Measurements from ENCODE around the gene SLC44A1. TPM values are rescaled to one million over a fixed set of nuclear protein-coding genes. Genes with fewer than 3 reads are reported as not detected.
A peak's percentile ranks its signal among the peaks of the same experiment; 100 is the strongest.

The SLC44A1 gene
- total RNA-seq, 2 experiments from 2014 or later, result 26.6 to 71.6 TPM

- Histone ChIP-seq H3K36me3 (ENCODE audit: insufficient read depth, low read length) (no peaks in the 10 kb centered on the region), H4K20me1 (ENCODE audit: insufficient read depth, low read length) (no peaks in the 10 kb centered on the region), H3K4me2 (ENCODE audit: low read length) (no peak overlapping the region), H3K4me3 (ENCODE audit: low read depth, low read length, poor library complexity, severe bottlenecking) (no peak overlapping the region), H3K9me2 (ENCODE audit: insufficient read depth, low read length) (no peaks in the 10 kb centered on the region), H2AFZ (ENCODE audit: low read length) (no peak overlapping the region), H3K79me2 (ENCODE audit: insufficient read depth, low read depth, low read length) (no peaks in the 10 kb centered on the region), H3K9me3 (ENCODE audit: low read length) (no peaks in the 10 kb centered on the region), H3K27ac (ENCODE audit: low read depth, low read length, poor library complexity, severe bottlenecking) (no peak overlapping the region), H3K4me1 (ENCODE audit: insufficient read depth, low read length, poor library complexity, severe bottlenecking) (no peaks in the 10 kb centered on the region)
- TF ChIP-seq CTCF (conservative IDR thresholded peaks at IDR 0.05; ENCODE audit: low read length) (no peak), EZH2phosphoT487 (IDR thresholded peaks at IDR 0.05; ENCODE audit: borderline replicate concordance, low read depth, low read length) (no peak)
- DNase-seq (ENCODE audit: low spot score), result no peak
- intact Hi-C loops (cut with micrococcal nuclease; ENCODE audit: unreplicated experiment), result no loop called here
- BruUV-seq (replicated peaks), result no TSS peak
- ChIA-PET CTCF (ENCODE audit: unreplicated experiment) (no interaction called here), POLR2A (interaction anchor here (0.7 kb wide), 2 partner anchors 243 to 614 kb away, joined by 4 read pairs; no protein-coding TSS in a partner anchor)
These were observed 176.7 kb downstream of the SLC44A1 start for GRCh38 chr9:105421154-105421553.

GRCh38 chr9:105421864-105422263 lies 177.4 kb downstream of the SLC44A1 start:
- H3K36me3 ChIP-seq (ENCODE audit: insufficient read depth, low read length), result no peaks in the 10 kb centered on the region
- POLR2A ChIA-PET, result interaction anchor here (0.7 to 1.0 kb wide), 6 partner anchors 8 to 615 kb away, joined by 3 to 7 read pairs (median 4); no protein-coding TSS in a partner anchor
- TF ChIP-seq CTCF (conservative IDR thresholded peaks at IDR 0.05; ENCODE audit: low read length) (no peak), EZH2phosphoT487 (IDR thresholded peaks at IDR 0.05; ENCODE audit: borderline replicate concordance, low read depth, low read length) (no peak)
- no peaks in the 10 kb centered on the region for H4K20me1 ChIP-seq (ENCODE audit: insufficient read depth, low read length)
- no TSS peak for BruUV-seq (replicated peaks)
- no peak overlapping the region for H3K27ac ChIP-seq (ENCODE audit: low read depth, low read length, poor library complexity, severe bottlenecking)
- no peaks in the 10 kb centered on the region for H3K9me2 ChIP-seq (ENCODE audit: insufficient read depth, low read length)
- no peaks in the 10 kb centered on the region for H3K9me3 ChIP-seq (ENCODE audit: low read length)
- no peaks in the 10 kb centered on the region for H3K4me1 ChIP-seq (ENCODE audit: insufficient read depth, low read length, poor library complexity, severe bottlenecking)
- DNase-seq (ENCODE audit: low spot score), result no peak
- H3K4me2 ChIP-seq (ENCODE audit: low read length), result no peak overlapping the region
- no peaks in the 10 kb centered on the region for H3K79me2 ChIP-seq (ENCODE audit: insufficient read depth, low read depth, low read length)
- intact Hi-C loops (cut with micrococcal nuclease; ENCODE audit: unreplicated experiment), result no loop called here
- no peak overlapping the region for H2AFZ ChIP-seq (ENCODE audit: low read length)
- no peak overlapping the region for H3K4me3 ChIP-seq (ENCODE audit: low read depth, low read length, poor library complexity, severe bottlenecking)
- CTCF ChIA-PET (ENCODE audit: unreplicated experiment), result no interaction called here

GRCh38 chr9:105425816-105426433 lies 181.5 kb downstream of the SLC44A1 start:
- intact Hi-C loops (cut with micrococcal nuclease; ENCODE audit: unreplicated experiment), result loop anchor here (1.0 to 5.0 kb wide), 2 partner anchors 293 to 456 kb away; no protein-coding TSS in a partner anchor
- Histone ChIP-seq H3K9me3 (ENCODE audit: low read length) (no peaks in the 10 kb centered on the region), H3K4me2 (ENCODE audit: low read length) (no peak overlapping the region), H4K20me1 (ENCODE audit: insufficient read depth, low read length) (no peaks in the 10 kb centered on the region), H3K36me3 (ENCODE audit: insufficient read depth, low read length) (no peaks in the 10 kb centered on the region), H3K4me1 (ENCODE audit: insufficient read depth, low read length, poor library complexity, severe bottlenecking) (no peaks in the 10 kb centered on the region), H3K9me2 (ENCODE audit: insufficient read depth, low read length) (no peaks in the 10 kb centered on the region), H2AFZ (ENCODE audit: low read length) (no peak overlapping the region), H3K79me2 (ENCODE audit: insufficient read depth, low read depth, low read length) (no peaks in the 10 kb centered on the region), H3K4me3 (ENCODE audit: low read depth, low read length, poor library complexity, severe bottlenecking) (no peak overlapping the region), H3K27ac (ENCODE audit: low read depth, low read length, poor library complexity, severe bottlenecking) (no peak overlapping the region)
- DNase-seq (ENCODE audit: low spot score), result peak; percentile 33
- TF ChIP-seq EZH2phosphoT487 (IDR thresholded peaks at IDR 0.05; ENCODE audit: borderline replicate concordance, low read depth, low read length) (no peak), CTCF (conservative IDR thresholded peaks at IDR 0.05; ENCODE audit: low read length) (peak; percentile 82)
- POLR2A ChIA-PET, result no interaction called here
- CTCF ChIA-PET (ENCODE audit: unreplicated experiment), result no interaction called here
- BruUV-seq (replicated peaks), result no TSS peak

All from OCI-LY7 (cell line).